Muscle layer of duodenum (tissue), 2 donors: Measurements from ENCODE around the gene DDX11.
"Not testable (repeated sequence)": the region's sequence is repeated elsewhere in the genome, so short reads cannot be mapped to it uniquely, and the experiment has no call there.

Experiments
- H3K27ac ChIP-seq: one replicate; pipeline ENCODE4 v1.7.0; 2013; ENCODE audit warnings: mild to moderate bottlenecking, low read length
- H3K27me3 ChIP-seq: one replicate; pipeline ENCODE4 v1.7.0; 2013; ENCODE audit warnings: low read depth, mild to moderate bottlenecking, control low read depth, low read length
- H3K36me3 ChIP-seq, 2 donors: one replicate each; pipeline ENCODE4 v1.7.0; 2013; ENCODE audit warnings: low read length in 2 of 2, control low read depth in 1 of 2, mild to moderate bottlenecking in 1 of 2; ENCODE audit not compliant: insufficient read depth in 2 of 2, control insufficient read depth in 1 of 2
- H3K4me1 ChIP-seq, 2 donors: one replicate each; pipeline ENCODE4 v1.7.0; 2013; ENCODE audit warnings: low read length in 2 of 2, mild to moderate bottlenecking in 2 of 2, control low read depth in 1 of 2, moderate library complexity in 1 of 2; ENCODE audit not compliant: insufficient read depth in 2 of 2, control insufficient read depth in 1 of 2
- H3K4me3 ChIP-seq, 2 donors: one replicate each; pipeline ENCODE4 v1.7.0; 2013; ENCODE audit warnings: low read length in 2 of 2, low read depth in 1 of 2, mild to moderate bottlenecking in 1 of 2
- H3K9me3 ChIP-seq, 2 donors: one replicate each; pipeline ENCODE4 v1.7.0; 2013; ENCODE audit warnings: low read length in 2 of 2, control low read depth in 1 of 2, mild to moderate bottlenecking in 1 of 2; ENCODE audit not compliant: control insufficient read depth in 1 of 2
- donor health status: healthy.

The DDX11 gene

DNA sequence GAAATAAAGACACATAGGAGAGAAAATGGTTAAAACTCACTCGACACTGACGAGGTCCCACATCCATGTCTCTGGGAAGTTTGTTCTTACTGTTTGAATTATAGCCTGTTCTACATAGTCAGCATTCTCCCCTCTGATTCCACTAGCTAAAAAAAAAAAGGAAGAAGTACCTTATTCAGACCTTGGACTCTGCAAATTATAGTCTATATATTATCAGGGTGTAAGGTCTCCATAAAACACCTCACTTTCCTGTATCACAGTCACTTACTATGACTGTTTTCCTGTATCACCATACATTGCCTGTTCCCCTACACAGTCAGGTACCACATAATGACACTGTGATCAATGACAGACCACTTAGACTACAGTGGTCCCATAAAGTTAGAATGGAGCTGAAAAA is 62.9 kb downstream of the DDX11 start:
- not testable (repeated sequence) for H3K4me3 ChIP-seq, H3K4me1 ChIP-seq, H3K36me3 ChIP-seq, H3K27me3 ChIP-seq, H3K27ac ChIP-seq, H3K9me3 ChIP-seq

- H3K27me3 ChIP-seq, H3K36me3 ChIP-seq, H3K27ac ChIP-seq, H3K4me3 ChIP-seq, H3K4me1 ChIP-seq, H3K9me3 ChIP-seq: not testable (repeated sequence)
Measured at GRCh38 chr12:31144768-31145167, 71.1 kb downstream of the DDX11 start.

- not testable (repeated sequence) for H3K36me3 ChIP-seq, H3K27me3 ChIP-seq, H3K9me3 ChIP-seq, H3K4me3 ChIP-seq, H3K4me1 ChIP-seq, H3K27ac ChIP-seq
Measured at GRCh38 chr12:31145296-31145695, 71.6 kb downstream of the DDX11 start.

DNA sequence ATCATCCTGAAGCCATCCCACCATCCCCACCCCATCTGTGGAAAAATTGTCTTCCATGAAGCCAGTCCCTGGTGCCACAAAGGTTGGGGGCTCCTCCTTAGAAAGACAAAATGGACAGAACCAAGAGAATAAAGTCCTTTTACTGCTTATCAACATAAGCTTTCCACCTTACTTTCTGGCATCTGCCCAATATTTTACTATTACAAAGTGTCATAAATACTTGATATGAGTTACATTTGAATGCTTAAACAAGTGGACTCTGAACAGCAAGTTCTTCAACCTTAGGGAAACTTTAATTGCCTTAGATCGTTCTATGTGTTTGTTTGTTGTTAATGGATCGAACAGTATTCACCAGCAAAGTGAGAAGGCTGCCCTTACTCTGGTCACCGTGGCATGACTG is 73.8 kb downstream of the DDX11 start:
- H3K27me3 ChIP-seq, H3K36me3 ChIP-seq, H3K27ac ChIP-seq, H3K4me3 ChIP-seq, H3K4me1 ChIP-seq, H3K9me3 ChIP-seq: not testable (repeated sequence)

- not testable (repeated sequence) for H3K36me3 ChIP-seq, H3K27me3 ChIP-seq, H3K4me1 ChIP-seq, H3K27ac ChIP-seq, H3K9me3 ChIP-seq, H3K4me3 ChIP-seq
Measured at GRCh38 chr12:31150766-31151165, 77.1 kb downstream of the DDX11 start.
